Measurements from ENCODE around the gene RMI2. TPM values are rescaled to one million over a fixed set of nuclear protein-coding genes. Genes with fewer than 3 reads are reported as not detected.

RMI2 gene
- total RNA-seq, 1 donor from 2014 or later, result 6.0 TPM

DNA sequence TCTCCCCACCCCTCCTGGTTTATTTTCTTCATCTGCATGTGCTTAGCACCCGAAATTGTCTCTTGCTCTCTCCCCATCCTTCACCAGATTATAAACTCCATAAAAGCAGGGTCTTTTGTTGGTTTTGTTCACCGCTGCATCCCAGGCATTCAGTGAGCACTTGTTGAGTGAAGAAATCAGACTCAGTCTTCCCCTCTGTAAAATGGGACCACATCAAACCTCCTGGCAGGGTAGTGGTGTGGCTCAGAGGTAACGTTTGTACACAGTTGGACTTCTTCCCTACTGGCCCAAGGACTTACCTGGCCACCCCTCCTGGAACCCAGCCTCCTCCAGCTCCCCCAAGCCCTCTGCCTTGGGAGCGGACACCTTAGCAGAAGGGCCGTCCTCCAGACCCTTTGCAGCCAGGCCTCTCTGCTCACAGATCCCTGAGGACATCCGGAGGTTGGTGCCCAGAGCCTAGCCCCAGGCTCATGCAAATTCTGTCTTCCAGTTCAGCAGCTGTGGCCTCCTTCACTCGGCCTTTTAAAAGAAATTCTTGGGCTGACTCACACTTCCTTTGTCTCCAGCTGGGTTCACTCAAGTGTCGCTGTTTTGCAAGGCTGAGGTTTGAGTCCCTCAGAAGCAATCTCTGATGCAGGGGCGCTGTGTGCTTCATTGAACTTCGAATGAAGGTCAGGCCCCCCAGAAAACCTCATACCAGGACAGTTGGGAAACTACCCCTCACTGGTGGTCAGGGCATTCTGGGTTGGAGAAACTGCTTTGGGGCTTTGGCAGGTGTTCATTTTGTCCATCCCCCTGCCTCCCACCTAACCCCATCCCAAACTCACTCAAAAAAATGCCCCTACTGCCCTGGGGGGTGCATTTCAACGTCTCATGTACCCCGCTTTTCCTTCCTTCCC, 16.8 kb upstream of the RMI2 start:
- peak; percentile 94 for DNase-seq (ENCODE audit: low read depth)

DNA sequence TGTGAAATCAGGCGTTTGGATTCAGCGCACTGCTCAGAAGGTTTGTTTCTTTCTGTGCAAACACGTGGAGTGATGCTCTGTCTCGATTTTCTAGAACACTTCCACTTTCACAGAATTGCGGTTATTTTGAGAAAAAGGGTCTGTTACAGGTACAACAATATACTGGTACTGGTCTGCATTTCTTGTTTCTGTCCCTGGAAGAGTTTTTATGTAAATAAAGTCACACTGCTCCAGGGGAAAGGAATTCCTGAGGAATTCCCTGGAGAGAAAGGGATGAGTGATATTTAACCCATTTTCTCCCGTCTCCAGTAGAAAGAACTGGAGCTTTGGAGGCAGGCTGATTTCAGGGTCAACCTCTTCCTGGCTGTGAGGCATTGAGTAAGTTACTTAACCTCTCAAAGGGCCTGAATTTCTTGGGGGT, 16.2 kb upstream of the RMI2 start:
- peak; percentile 61 for DNase-seq (ENCODE audit: low read depth)

GRCh38 chr16:11329891-11330290, 15.4 kb upstream of the RMI2 start:
- DNase-seq (ENCODE audit: low read depth), result no peak

DNA sequence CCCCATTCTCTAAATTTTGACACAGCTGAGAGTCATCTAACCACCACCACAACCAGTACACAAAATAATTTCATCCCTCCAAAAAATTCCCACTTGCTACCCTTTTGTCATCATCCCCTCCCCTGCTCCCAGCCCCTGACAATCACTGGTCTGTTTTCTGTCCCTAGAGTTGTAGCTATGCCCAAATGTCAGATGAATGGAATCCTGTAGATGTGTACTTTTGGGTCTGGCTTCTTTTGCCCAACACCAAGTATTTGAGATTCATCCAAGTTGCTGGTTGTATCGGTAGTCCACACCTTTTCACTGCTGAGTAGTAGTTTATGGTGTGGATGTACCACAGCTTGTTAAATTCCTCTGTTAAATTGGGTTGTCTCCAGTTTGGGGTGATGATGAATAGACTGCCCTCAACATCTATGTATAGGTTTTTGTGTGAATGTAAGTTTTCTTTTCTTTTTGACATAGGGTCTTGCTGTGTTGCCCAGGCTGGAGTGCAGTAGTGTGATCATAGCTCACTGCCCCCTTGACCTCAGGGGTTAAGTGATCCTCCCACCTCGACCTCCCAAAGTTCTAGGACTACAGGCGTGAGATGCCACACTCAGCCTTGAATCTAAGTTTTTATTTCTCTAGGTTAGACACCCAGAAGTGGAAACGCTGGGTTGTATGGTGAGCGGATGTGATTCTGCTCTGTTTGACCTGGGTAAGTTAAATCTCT, 14.6 kb upstream of the RMI2 start:
- DNase-seq (ENCODE audit: low read depth), result no peak

DNA sequence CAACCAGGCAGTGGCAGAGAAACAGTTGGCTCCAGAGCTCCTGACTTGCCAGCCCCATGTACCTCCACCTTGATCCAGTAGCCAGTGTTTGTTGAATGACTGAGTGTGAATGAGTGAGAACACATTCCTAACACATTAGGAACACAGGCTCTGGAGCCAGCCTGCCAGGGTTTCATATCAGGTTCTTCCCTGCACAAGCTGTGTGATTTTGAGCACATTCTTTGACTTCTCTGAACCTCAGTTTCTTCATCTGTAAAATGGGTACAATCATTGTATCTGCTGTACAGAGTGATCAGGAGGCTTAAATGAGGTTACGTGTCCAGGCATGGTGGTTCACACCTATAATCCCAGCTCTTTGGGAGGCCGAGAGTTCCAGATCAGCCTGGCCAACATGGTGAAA, 13.3 kb upstream of the RMI2 start:
- no peak for DNase-seq (ENCODE audit: low read depth)

GRCh38 chr16:11333010-11333409, 12.2 kb upstream of the RMI2 start:
- no peak for DNase-seq (ENCODE audit: low read depth)

DNA sequence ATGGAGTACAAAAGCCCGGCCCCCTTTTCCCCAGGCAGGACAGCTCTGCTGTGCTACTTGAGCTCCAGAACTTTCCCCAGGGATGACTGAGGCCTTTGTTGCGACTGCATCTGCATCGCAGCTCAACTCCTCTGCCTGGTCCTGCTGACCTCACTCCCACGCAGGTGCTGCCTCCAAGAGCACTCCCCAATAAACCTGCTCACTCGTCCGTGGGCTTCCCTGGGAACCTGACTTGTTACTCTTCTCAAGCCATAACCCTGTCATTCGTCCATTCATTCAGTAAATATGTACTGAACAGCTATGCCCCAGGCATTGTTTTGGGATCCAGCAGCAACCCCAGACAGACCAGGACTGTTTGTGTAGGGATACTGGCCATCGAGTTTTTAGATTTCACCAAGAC, 11.6 kb upstream of the RMI2 start:
- DNase-seq (ENCODE audit: low read depth), result peak; percentile 98

GRCh38 chr16:11334831-11335404, 10.3 kb upstream of the RMI2 start:
- no peak for DNase-seq (ENCODE audit: low read depth)

GRCh38 chr16:11339075-11339474, 6.2 kb upstream of the RMI2 start:
- DNase-seq (ENCODE audit: low read depth), result no peak

- peak; percentile 41 for DNase-seq (ENCODE audit: low read depth)
These were observed 4.5 kb upstream of the RMI2 start for GRCh38 chr16:11340710-11341109.

GRCh38 chr16:11341371-11341770, 3.9 kb upstream of the RMI2 start:
- DNase-seq (ENCODE audit: low read depth), result no peak

- DNase-seq (ENCODE audit: low read depth), result peak; percentile 67
These were observed 3.0 kb upstream of the RMI2 start for GRCh38 chr16:11342021-11342855.

- DNase-seq (ENCODE audit: low read depth), result no peak
These were observed 1.6 kb downstream of the RMI2 start for GRCh38 chr16:11346700-11347319.

GRCh38 chr16:11347831-11348230, 2.6 kb downstream of the RMI2 start:
- DNase-seq (ENCODE audit: low read depth), result no peak

GRCh38 chr16:11348737-11349598, 3.7 kb downstream of the RMI2 start:
- DNase-seq (ENCODE audit: low read depth), result no peak

- peak; percentile 81 for DNase-seq (ENCODE audit: low read depth)
These were observed 4.5 kb downstream of the RMI2 start for GRCh38 chr16:11349599-11350276.

- no peak for DNase-seq (ENCODE audit: low read depth)
These were observed 5.3 kb downstream of the RMI2 start for GRCh38 chr16:11350519-11350918.

- no peak for DNase-seq (ENCODE audit: low read depth)
These were observed 5.7 kb downstream of the RMI2 start for GRCh38 chr16:11350921-11351335.

GRCh38 chr16:11353158-11353557, 7.9 kb downstream of the RMI2 start:
- no peak for DNase-seq (ENCODE audit: low read depth)

DNA sequence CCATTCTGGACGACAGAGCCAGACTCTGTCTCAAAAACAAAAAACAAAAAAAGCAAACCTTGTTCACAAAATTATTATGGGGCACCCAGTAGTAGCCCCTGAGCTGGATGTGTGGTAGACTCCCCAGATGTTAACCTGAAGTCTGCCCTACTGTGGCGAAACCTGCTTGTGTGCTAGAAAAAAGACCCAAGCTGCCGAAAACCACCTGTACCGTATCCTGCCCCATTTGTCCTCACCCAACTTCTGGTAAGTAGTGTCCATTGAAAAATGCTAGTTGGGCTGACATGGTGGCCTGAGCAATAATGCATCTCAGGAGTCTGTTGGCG, 9.1 kb downstream of the RMI2 start:
- no peak for DNase-seq (ENCODE audit: low read depth)
